Frontal cortex (tissue), 1 donor: ENCODE data around the gene TSLP. TPM values are rescaled to one million over a fixed set of nuclear protein-coding genes. Genes with fewer than 3 reads are reported as not detected.

Experiments used
- total RNA-seq: library from RNA; depleted of rRNA; stranded (reverse); fragments of >200 nt; gene quantifications from one replicate; pipeline ENCODE4 v1.2.3, GENCODE V29; 2014

The TSLP gene
- total RNA-seq, 1 donor from 2014 or later, result not detected

Other genes with a start within 250 kb of the TSLP start
- gene WDR36, start 20.6 kb downstream of the TSLP start, total RNA-seq, result 43.6 TPM
- gene CAMK4, start 152.7 kb downstream of the TSLP start, total RNA-seq, result 67.3 TPM